Fibroblast of villous mesenchyme (primary cell): Measurements from ENCODE around the gene CDH13. TPM values are rescaled to one million over a fixed set of nuclear protein-coding genes. Genes with fewer than 3 reads are reported as not detected.

Source experiments
- DNase-seq: peaks from one replicate; pipeline ENCODE4 v3.0.0-alpha.2; 2010; ENCODE audit warnings: low read depth
- H3K4me3 ChIP-seq: 2 replicates; pipeline ENCODE4 v1.5.1; 2011; ENCODE audit warnings: low read depth, mild to moderate bottlenecking, low read length
- total RNA-seq: library from RNA; depleted of rRNA; stranded (reverse); fragments of >200 nt; gene quantifications from 2 replicates; pipeline ENCODE4 v1.2.3, GENCODE V29; 2012
- TF ChIP-seq, protein P1 (sequence below): IDR thresholded peaks from 2 replicates; pipeline ENCODE4 v1.5.1; 2012; ENCODE audit warnings: low read depth, mild to moderate bottlenecking, low read length; ENCODE audit not compliant: insufficient read depth

CDH13 gene
- total RNA-seq, 1 donor: 47.5 TPM

DNA sequence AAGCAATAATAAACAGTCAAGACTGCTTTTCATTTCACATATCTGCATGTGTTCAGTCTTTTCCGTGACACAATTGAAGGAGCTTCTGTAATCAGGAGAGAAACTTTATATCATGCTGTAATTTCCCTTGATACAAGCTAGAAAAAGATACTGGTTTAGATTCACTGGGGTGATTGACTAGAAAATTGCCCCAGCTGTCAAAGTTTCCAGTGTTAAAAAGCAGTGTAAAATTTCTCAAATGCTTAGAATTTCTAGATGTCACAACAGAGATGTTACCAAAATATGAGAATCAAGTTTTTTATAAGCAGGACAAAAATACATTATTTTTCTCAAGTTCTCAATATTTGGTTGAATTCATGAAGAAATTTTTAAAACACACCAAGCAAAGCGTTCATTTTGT lies 888.6 kb downstream of the CDH13 start:
- TF ChIP-seq, protein P1, sequence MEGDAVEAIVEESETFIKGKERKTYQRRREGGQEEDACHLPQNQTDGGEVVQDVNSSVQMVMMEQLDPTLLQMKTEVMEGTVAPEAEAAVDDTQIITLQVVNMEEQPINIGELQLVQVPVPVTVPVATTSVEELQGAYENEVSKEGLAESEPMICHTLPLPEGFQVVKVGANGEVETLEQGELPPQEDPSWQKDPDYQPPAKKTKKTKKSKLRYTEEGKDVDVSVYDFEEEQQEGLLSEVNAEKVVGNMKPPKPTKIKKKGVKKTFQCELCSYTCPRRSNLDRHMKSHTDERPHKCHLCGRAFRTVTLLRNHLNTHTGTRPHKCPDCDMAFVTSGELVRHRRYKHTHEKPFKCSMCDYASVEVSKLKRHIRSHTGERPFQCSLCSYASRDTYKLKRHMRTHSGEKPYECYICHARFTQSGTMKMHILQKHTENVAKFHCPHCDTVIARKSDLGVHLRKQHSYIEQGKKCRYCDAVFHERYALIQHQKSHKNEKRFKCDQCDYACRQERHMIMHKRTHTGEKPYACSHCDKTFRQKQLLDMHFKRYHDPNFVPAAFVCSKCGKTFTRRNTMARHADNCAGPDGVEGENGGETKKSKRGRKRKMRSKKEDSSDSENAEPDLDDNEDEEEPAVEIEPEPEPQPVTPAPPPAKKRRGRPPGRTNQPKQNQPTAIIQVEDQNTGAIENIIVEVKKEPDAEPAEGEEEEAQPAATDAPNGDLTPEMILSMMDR: no peak
- H3K4me3 ChIP-seq: no peak overlapping the region
- DNase-seq: no peak

- no peak overlapping the region for H3K4me3 ChIP-seq
- TF ChIP-seq, protein P1: no peak
- DNase-seq: no peak
Measured at GRCh38 chr16:83516931-83517330, 890.2 kb downstream of the CDH13 start.

GRCh38 chr16:83517398-83517797 lies 890.6 kb downstream of the CDH13 start:
- H3K4me3 ChIP-seq: no peak overlapping the region
- no peak for DNase-seq
- TF ChIP-seq, protein P1: no peak

DNA sequence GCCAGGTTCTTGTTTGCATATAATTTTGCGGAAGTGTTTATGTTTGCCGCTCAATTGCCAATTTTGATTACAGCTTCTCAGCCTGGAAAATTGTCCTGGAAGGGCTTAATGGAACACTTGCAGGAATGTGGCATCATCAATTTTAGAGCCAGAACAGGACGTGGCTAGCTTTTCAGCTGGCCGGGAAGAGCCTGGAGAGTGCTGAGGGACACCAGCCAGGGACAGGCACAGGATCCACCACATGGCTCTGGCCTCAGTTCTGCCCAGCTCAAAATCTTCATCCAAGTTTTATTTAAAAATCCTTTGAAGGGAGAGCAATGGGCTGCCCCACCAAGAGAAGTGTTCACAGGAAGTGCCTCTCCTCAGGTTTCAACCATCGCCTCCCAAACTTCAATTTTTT lies 893.8 kb downstream of the CDH13 start:
- H3K4me3 ChIP-seq: no peak overlapping the region
- DNase-seq: no peak
- TF ChIP-seq, protein P1: no peak

DNA sequence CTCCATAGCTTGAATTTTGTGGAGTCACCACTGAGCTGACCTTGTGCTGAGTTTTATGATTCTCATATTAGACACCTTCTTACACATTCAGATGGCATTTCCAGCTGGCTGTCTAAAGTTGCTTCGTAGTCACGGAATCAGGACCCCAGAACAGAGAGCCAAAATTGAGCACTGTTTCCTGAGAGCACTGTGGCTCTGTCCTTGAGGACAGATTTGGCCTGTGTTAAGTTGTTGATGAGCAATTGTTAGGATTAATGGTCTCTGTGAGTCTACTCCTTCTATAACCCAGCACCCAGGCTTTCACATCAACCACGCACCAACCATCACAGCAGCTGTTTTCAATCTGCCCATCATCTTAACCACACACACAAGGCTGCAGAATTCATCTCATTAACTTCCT lies 903.5 kb downstream of the CDH13 start:
- no peak overlapping the region for H3K4me3 ChIP-seq
- DNase-seq: no peak
- TF ChIP-seq, protein P1: no peak

- no peak overlapping the region for H3K4me3 ChIP-seq
- TF ChIP-seq, protein P1: no peak
- no peak for DNase-seq
Measured at GRCh38 chr16:83532634-83533033, 905.9 kb downstream of the CDH13 start.

DNA sequence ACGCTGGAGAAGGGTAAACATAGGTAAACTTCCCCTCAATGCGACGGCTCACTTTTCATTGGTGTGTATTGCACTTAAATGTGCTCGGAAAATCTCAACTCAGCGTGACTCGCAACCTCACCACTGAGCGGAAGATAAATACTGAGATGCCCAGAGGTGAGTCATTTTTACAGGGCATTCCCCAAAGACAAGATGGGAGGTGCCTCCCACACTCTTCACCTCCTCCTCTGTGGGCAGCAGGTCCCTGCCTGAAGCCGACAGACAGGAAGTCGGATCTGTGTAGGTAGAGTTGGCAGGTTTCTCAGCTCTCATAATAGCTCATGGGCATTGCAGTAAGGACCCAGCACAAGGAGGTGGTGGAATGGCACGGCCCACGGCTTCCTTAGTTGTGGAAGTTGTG lies 906.4 kb downstream of the CDH13 start:
- no peak for DNase-seq
- TF ChIP-seq, protein P1: no peak
- H3K4me3 ChIP-seq: no peak overlapping the region
